ENCODE measurements around the gene MFF. TPM values are rescaled to one million over a fixed set of nuclear protein-coding genes. Genes with fewer than 3 reads are reported as not detected.

Gene MFF
- total and polyA plus RNA-seq, 10 of the 15 experiments (the other 5 are each of a cell fraction or from before 2014, with no cell fraction given) = 19.6 to 131 (median 106) TPM

DNA sequence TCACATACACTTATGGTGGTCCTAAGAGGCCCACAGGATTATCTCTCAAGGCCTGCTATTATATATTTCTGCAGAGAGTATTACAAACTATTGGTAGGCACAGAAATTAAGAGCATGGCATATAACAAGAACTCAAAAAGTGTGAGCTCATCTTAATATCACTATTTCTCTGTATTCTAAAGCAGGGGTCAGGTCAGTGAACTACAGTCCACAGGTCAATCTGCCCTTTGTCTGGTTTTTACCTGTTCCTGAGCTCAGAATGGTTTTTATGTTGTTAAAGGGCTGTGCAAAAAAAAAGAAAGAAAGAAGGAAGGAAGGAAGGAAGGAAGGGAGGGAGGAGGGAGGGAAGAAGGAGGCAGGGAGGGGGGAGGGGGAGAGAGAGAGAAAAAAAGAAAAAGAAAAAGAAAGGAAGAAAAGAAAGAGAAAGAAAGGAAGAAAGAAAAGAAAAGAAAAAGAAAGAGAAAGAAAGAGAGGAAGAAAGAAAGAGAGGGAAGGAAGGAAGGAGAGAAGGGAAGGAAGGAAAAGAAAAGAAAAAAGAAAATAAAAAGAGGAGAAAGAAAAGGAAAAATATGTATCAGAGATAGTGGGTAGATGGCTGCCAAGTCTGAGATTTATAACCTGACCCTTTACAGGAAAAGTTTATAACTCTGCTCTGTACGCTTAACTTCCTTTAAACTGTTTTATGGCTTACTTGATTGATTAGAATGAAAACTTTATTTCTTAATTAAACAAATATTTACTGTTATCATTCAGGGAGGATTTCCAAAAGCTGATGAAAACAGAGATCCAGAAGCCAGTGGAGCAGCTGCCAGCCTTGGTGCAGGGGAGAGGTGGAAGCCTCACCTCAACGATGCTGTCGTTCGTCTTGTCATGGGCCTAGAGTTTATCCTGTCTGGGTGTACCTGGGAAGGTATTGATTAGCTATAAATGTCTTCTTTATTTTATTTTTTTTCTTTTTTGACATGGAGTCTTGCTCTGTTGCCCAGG lies 73.9 kb downstream of the MFF start (continued):
- TF ChIP-seq SUZ12 (IDR thresholded peaks at IDR 0.05; ENCODE audit: unreplicated experiment) (no peak), CREB1 (IDR thresholded peaks at IDR 0.05; ENCODE audit: low read depth) (no peak)

DNA sequence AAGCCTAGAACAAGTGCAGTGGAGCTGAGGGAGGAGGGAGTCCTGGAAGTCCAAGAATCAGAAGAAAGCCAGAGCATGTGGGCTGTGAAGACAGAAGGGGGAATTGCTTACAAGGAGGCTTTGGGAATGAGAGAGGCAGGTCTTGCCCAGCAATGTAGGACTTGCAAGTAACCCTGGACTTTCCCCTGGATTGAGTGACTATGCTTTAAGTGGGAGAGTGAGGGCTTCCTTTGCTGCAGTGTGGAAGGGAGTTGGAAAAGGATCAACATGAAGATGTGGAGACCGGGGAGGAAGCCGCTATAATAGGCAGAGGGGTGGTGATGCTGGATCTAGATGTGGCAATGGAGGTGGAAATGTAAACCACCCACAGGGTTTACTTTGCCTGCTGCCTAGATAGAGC lies 76.5 kb downstream of the MFF start:
- Histone ChIP-seq H3K4me2 (ENCODE audit: control insufficient read depth, insufficient read depth) (no peak overlapping the region), H3K36me3 (ENCODE audit: control insufficient read depth in 2 of 2, insufficient read depth in 2 of 2, low read length in 1 of 2) (no peaks in the 10 kb centered on the region), H3K4me3 (no peak overlapping the region), H3K79me2 (ENCODE audit: control insufficient read depth, insufficient read depth, low read length) (no peaks in the 10 kb centered on the region), H3K9me3 (replicated peaks; ENCODE audit: control insufficient read depth, insufficient read depth, low read length) (no peaks in the 10 kb centered on the region), H3K9ac (ENCODE audit: control insufficient read depth, insufficient read depth, low read length) (no peak overlapping the region), H4K20me1 (ENCODE audit: control insufficient read depth, insufficient read depth) (no peaks in the 10 kb centered on the region), H3K4me1 (ENCODE audit: control insufficient read depth, insufficient read depth, low read length) (peaks cover 5% of the 10 kb centered on the region), H3K27me3 (replicated peaks in 1 of 2; ENCODE audit: control insufficient read depth in 2 of 2, insufficient read depth in 2 of 2, low read length in 1 of 2) (no peaks in the 10 kb centered on the region), H3K27ac (ENCODE audit: control insufficient read depth, insufficient read depth) (no peak overlapping the region), H2AFZ (ENCODE audit: control insufficient read depth, low read depth, low read length) (no peak overlapping the region)
- in situ Hi-C loops (cut with MboI) (loop anchor here (10.0 kb wide), 1 partner anchor 363 kb away; no protein-coding TSS in a partner anchor), intact Hi-C loops (cut with micrococcal nuclease; ENCODE audit: unreplicated experiment) (loop anchor here (10.0 kb wide), 2 partner anchors 267 to 453 kb away; no protein-coding TSS in a partner anchor)
- ChIA-PET SMC1A (ENCODE audit: uncharacterized antibody, unreplicated experiment) (interaction anchor here (0.6 to 4.2 kb wide), 7 partner anchors 9 to 162 kb away, joined by 3 to 14 read pairs (median 4); partner anchors contain the start of gene AGFG1), CTCF (interaction anchor here (0.6 to 1.5 kb wide), 5 partner anchors 180 to 364 kb away, joined by 3 to 5 read pairs (median 3); no protein-coding TSS in a partner anchor), POLR2A (interaction anchor here (0.7 kb wide), 1 partner anchor 41 kb away, joined by 3 read pairs; no protein-coding TSS in a partner anchor), RAD21 (ENCODE audit: unreplicated experiment) (interaction anchor here (1.2 kb wide), 1 partner anchor 9 kb away, joined by 4 read pairs; no protein-coding TSS in a partner anchor)
- ATAC-seq (no peak), FAIRE-seq (no peak), DNase-seq (ENCODE audit: low read depth, low spot score) (no peak)
- TF ChIP-seq ZZZ3 (IDR thresholded peaks at IDR 0.05; ENCODE audit: control insufficient read depth, insufficient read length, low read depth) = no peak
- no peak for TF ChIP-seq BRCA1 (IDR thresholded peaks at IDR 0.05; ENCODE audit: low read depth, low read length)
- TF ChIP-seq EGR1 (IDR thresholded peaks at IDR 0.05; ENCODE audit: borderline replicate concordance in 1 of 2, low read depth in 2 of 2, low read length in 2 of 2) = no peak
- no peak for TF ChIP-seq SPI1 (IDR thresholded peaks at IDR 0.05; ENCODE audit: borderline replicate concordance, insufficient read depth, low read depth, low read length)
- no peak for TF ChIP-seq ZNF384 (IDR thresholded peaks at IDR 0.05; ENCODE audit: borderline replicate concordance, low read depth, low read length)
- TF ChIP-seq RAD21 (IDR thresholded peaks at IDR 0.05; ENCODE audit: insufficient read depth, low read depth, low read length) = no peak
- TF ChIP-seq, protein P1, sequence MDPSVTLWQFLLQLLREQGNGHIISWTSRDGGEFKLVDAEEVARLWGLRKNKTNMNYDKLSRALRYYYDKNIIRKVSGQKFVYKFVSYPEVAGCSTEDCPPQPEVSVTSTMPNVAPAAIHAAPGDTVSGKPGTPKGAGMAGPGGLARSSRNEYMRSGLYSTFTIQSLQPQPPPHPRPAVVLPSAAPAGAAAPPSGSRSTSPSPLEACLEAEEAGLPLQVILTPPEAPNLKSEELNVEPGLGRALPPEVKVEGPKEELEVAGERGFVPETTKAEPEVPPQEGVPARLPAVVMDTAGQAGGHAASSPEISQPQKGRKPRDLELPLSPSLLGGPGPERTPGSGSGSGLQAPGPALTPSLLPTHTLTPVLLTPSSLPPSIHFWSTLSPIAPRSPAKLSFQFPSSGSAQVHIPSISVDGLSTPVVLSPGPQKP (IDR thresholded peaks at IDR 0.05; ENCODE audit: low read depth, low read length) = no peak
- TF ChIP-seq LARP7 (IDR thresholded peaks at IDR 0.05) = no peak
- TF ChIP-seq, protein P2, sequence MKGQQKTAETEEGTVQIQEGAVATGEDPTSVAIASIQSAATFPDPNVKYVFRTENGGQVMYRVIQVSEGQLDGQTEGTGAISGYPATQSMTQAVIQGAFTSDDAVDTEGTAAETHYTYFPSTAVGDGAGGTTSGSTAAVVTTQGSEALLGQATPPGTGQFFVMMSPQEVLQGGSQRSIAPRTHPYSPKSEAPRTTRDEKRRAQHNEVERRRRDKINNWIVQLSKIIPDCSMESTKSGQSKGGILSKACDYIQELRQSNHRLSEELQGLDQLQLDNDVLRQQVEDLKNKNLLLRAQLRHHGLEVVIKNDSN (IDR thresholded peaks at IDR 0.05; ENCODE audit: borderline replicate concordance, extremely low read length, insufficient read depth, low read depth, low read length) = no peak
- no peak for TF ChIP-seq MTA3 (IDR thresholded peaks at IDR 0.05; ENCODE audit: borderline replicate concordance, low read length)
- no peak for TF ChIP-seq MEF2B (IDR thresholded peaks at IDR 0.05; ENCODE audit: partially characterized antibody, poor library complexity, severe bottlenecking)
- TF ChIP-seq, protein P3, sequence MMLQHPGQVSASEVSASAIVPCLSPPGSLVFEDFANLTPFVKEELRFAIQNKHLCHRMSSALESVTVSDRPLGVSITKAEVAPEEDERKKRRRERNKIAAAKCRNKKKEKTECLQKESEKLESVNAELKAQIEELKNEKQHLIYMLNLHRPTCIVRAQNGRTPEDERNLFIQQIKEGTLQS (IDR thresholded peaks at IDR 0.05; ENCODE audit: borderline replicate concordance, extremely low read depth, low read depth, low read length) = no peak
- TF ChIP-seq TARDBP (IDR thresholded peaks at IDR 0.05; ENCODE audit: borderline replicate concordance) = no peak
- WGBS (ENCODE audit: insufficient coverage, insufficient replicate concordance, low lambda C conversion rate, missing lambda C conversion rate) = 90% methylated on average over 2 of the region's 2 CpGs
- BruUV-seq (replicated peaks) = no TSS peak
